IMR-90 (cell line): Measurements from ENCODE around the gene GCDH. TPM values are rescaled to one million over a fixed set of nuclear protein-coding genes. Genes with fewer than 3 reads are reported as not detected.

Experiments used
- ATAC-seq: fragments of 200-7000 bp; cut with Tn5 transposase; 2 replicates; pipeline ENCODE4 v1.9.1; 2020; ENCODE audit warnings: low read depth, mild to moderate bottlenecking, moderate library complexity
- BruUV-seq: library from RNA; stranded (reverse); fragments of 400-500 nt; replicated peaks from 2 replicates; lab custom pipeline; 2021; lab: Mats Ljungman, UMichigan
- CTCF ChIA-PET: fragments of 300-600 bp; formaldehyde crosslinking; extraction: SDS; loops from one replicate; lab custom pipeline; 2021; ENCODE audit warnings: antibody characterized with exemption; lab: Yijun Ruan, JAX
- POLR2A ChIA-PET: fragments of 300-600 bp; sonication (Branson Sonifier 250); formaldehyde crosslinking; loops from one replicate; lab custom pipeline; 2022; ENCODE audit warnings: antibody characterized with exemption; ENCODE audit not compliant: unreplicated experiment; lab: Charles Lee
- DNase-seq: peaks from one replicate; pipeline ENCODE4 v3.0.0; 2013
- H2AFZ ChIP-seq: replicated peaks from 2 replicates; pipeline ENCODE3; 2013; ENCODE audit warnings: low read length, mild to moderate bottlenecking; ENCODE audit not compliant: poor library complexity
- H2AK5ac ChIP-seq: 2 replicates; pipeline ENCODE4 v1.6.1; 2013; ENCODE audit warnings: low read depth, low read length, inconsistent platforms
- H2AK9ac ChIP-seq: replicated peaks from 2 replicates; pipeline ENCODE3; 2013; ENCODE audit warnings: mild to moderate bottlenecking, low read depth, low read length, moderate library complexity; ENCODE audit not compliant: poor library complexity
- H2BK120ac ChIP-seq: 2 replicates; pipeline ENCODE4 v1.6.1; 2013; ENCODE audit warnings: low read depth, low read length, inconsistent platforms
- H2BK15ac ChIP-seq: 3 replicates; pipeline ENCODE4 v1.6.1; 2013; ENCODE audit warnings: low read depth, low read length, inconsistent platforms
- H2BK20ac ChIP-seq: 2 replicates; pipeline ENCODE4 v1.6.1; 2013; ENCODE audit warnings: low read depth, mild to moderate bottlenecking, inconsistent platforms, low read length, moderate library complexity
- H2BK5ac ChIP-seq: 2 replicates; pipeline ENCODE4 v1.6.1; 2013; ENCODE audit warnings: mild to moderate bottlenecking, low read depth, low read length, inconsistent platforms; ENCODE audit not compliant: poor library complexity, severe bottlenecking
- H3K14ac ChIP-seq: replicated peaks from 2 replicates; pipeline ENCODE4 v1.6.1; 2013; ENCODE audit warnings: low read depth, low read length, inconsistent platforms
- H3K18ac ChIP-seq: 2 replicates; pipeline ENCODE4 v1.6.1; 2013; ENCODE audit warnings: low read depth, low read length, control low read depth
- H3K23ac ChIP-seq: 2 replicates; pipeline ENCODE4 v1.6.1; 2013; ENCODE audit warnings: low read depth, low read length, inconsistent platforms
- H3K27ac ChIP-seq: 2 replicates; pipeline ENCODE4 v1.5.1; 2013; ENCODE audit warnings: mild to moderate bottlenecking, control low read depth, low read length; ENCODE audit not compliant: insufficient read depth
- H3K27me3 ChIP-seq: 2 replicates; pipeline ENCODE4 v1.6.1; 2013; ENCODE audit warnings: low read length; ENCODE audit not compliant: control insufficient read depth, insufficient read depth
- H3K36me3 ChIP-seq: 2 replicates; pipeline ENCODE4 v1.6.1; 2013; ENCODE audit warnings: low read length, mixed read lengths; ENCODE audit not compliant: control insufficient read depth, insufficient read depth
- H3K4ac ChIP-seq: 2 replicates; pipeline ENCODE4 v1.6.1; 2013; ENCODE audit warnings: low read depth, low read length, inconsistent platforms
- H3K4me1 ChIP-seq: 2 replicates; pipeline ENCODE4 v1.6.1; 2013; ENCODE audit warnings: low read length, mixed read lengths; ENCODE audit not compliant: control insufficient read depth, insufficient read depth
- H3K4me2 ChIP-seq: 2 replicates; pipeline ENCODE4 v1.6.1; 2013; ENCODE audit warnings: low read depth, mild to moderate bottlenecking, control low read depth, low read length, moderate library complexity
- H3K4me3 ChIP-seq: 2 replicates; pipeline ENCODE4 v1.5.1; 2013; ENCODE audit warnings: low read depth, mild to moderate bottlenecking, control low read depth, low read length, moderate library complexity; ENCODE audit not compliant: insufficient read depth
- H3K56ac ChIP-seq: 2 replicates; pipeline ENCODE4 v1.6.1; 2013; ENCODE audit warnings: low read length, inconsistent platforms; ENCODE audit not compliant: insufficient read depth; ENCODE audit errors: extremely low read depth
- H3K79me1 ChIP-seq, 2 experiments: 2 replicates each; pipeline ENCODE4 v1.6.1; 2013; ENCODE audit warnings: low read length in 2 of 2, inconsistent platforms in 1 of 2, low read depth in 1 of 2
- H3K9ac ChIP-seq: 2 replicates; pipeline ENCODE4 v1.6.1; 2013; ENCODE audit warnings: low read depth, low read length, control low read depth
- H3K9me1 ChIP-seq: 2 replicates; pipeline ENCODE4 v1.6.1; 2013; ENCODE audit warnings: low read length, inconsistent platforms; ENCODE audit not compliant: insufficient read depth
- H3K9me3 ChIP-seq: 2 replicates; pipeline ENCODE4 v1.6.1; 2013; ENCODE audit warnings: low read length; ENCODE audit not compliant: control insufficient read depth, insufficient read depth
- H4K20me1 ChIP-seq: 2 replicates; pipeline ENCODE4 v1.6.1; 2013; ENCODE audit warnings: low read length, inconsistent platforms; ENCODE audit not compliant: insufficient read depth
- H4K5ac ChIP-seq: 2 replicates; pipeline ENCODE4 v1.6.1; 2013; ENCODE audit warnings: mild to moderate bottlenecking, low read depth, low read length, control low read depth
- H4K8ac ChIP-seq, 2 experiments: 2 replicates each; pipeline ENCODE4 v1.6.1; 2013; ENCODE audit warnings: low read depth in 2 of 2, low read length in 2 of 2, control low read depth in 1 of 2, inconsistent platforms in 1 of 2
- H4K91ac ChIP-seq: 2 replicates; pipeline ENCODE4 v1.6.1; 2013; ENCODE audit warnings: low read depth, low read length, inconsistent platforms; ENCODE audit not compliant: insufficient read depth
- BHLHE40 ChIP-seq: fragments of 150-350 bp; IDR thresholded peaks from 2 replicates; pipeline ENCODE4 v1.6.1; 2016; ENCODE audit warnings: mild to moderate bottlenecking, low read depth, low read length
- CEBPB ChIP-seq: IDR thresholded peaks from 2 replicates; pipeline ENCODE4 v1.6.1; 2012; ENCODE audit warnings: low read depth, low read length, improper control_type of control experiment
- CHD1 ChIP-seq: IDR thresholded peaks from 2 replicates; pipeline ENCODE4 v1.6.1; 2012; ENCODE audit warnings: low read depth, low read length, improper control_type of control experiment
- CTCF ChIP-seq: conservative IDR thresholded peaks from 2 replicates; pipeline ENCODE4 v1.5.1; 2012; ENCODE audit warnings: mild to moderate bottlenecking, low read depth, low read length, improper control_type of control experiment
- FOS ChIP-seq: fragments of 150-350 bp; IDR thresholded peaks from 2 replicates; pipeline ENCODE4 v1.6.1; 2016; ENCODE audit warnings: low read depth, low read length
- MAFK ChIP-seq: IDR thresholded peaks from 2 replicates; pipeline ENCODE4 v1.6.1; 2012; ENCODE audit warnings: low read depth, low read length, improper control_type of control experiment
- MAZ ChIP-seq: IDR thresholded peaks from 2 replicates; pipeline ENCODE4 v1.6.1; 2012; ENCODE audit warnings: low read depth, mild to moderate bottlenecking, low read length, improper control_type of control experiment, moderate library complexity, borderline replicate concordance
- NFE2L2 ChIP-seq: fragments of 150-350 bp; IDR thresholded peaks from 2 replicates; pipeline ENCODE4 v1.6.1; 2016; ENCODE audit warnings: low read depth, mild to moderate bottlenecking, low read length
- POLR2A ChIP-seq: IDR thresholded peaks from 2 replicates; pipeline ENCODE4 v1.6.1; 2012; ENCODE audit warnings: mild to moderate bottlenecking, low read depth, low read length
- RAD21 ChIP-seq: IDR thresholded peaks from 2 replicates; pipeline ENCODE4 v1.6.1; 2012; ENCODE audit warnings: low read length, improper control_type of control experiment
- RCOR1 ChIP-seq: IDR thresholded peaks from 2 replicates; pipeline ENCODE4 v1.6.1; 2012; ENCODE audit warnings: mild to moderate bottlenecking, low read length, improper control_type of control experiment; ENCODE audit not compliant: insufficient replicate concordance
- RFX5 ChIP-seq: IDR thresholded peaks from 2 replicates; pipeline ENCODE4 v1.8.0; 2012; ENCODE audit warnings: low read depth, mild to moderate bottlenecking, low read length, moderate library complexity
- SMC3 ChIP-seq: fragments of 150-350 bp; IDR thresholded peaks from 2 replicates; pipeline ENCODE4 v1.6.1; 2016; ENCODE audit warnings: low read depth, mild to moderate bottlenecking, antibody characterized with exemption, low read length, moderate library complexity
- USF2 ChIP-seq: fragments of 150-350 bp; IDR thresholded peaks from 2 replicates; pipeline ENCODE4 v1.6.1; 2017; ENCODE audit warnings: mild to moderate bottlenecking, antibody characterized with exemption, low read length, low read depth
- WGBS, 2 experiments: methylation state at CpG; one replicate each; pipeline versions ENCODE4 v1.1.5 to v1.1.7; 2013; ENCODE audit warnings: missing lambda C conversion rate in 2 of 2; ENCODE audit not compliant: insufficient read length in 1 of 2; ENCODE audit errors: extremely low coverage in 2 of 2; 5-methylcytosine and 5-hydroxymethylcytosine counted together
- dilution Hi-C: fragments of 300-500 bp; cut with HindIII; formaldehyde crosslinking; loops from one replicate; pipeline ENCODE4 v1.14.3; 2018; ENCODE audit warnings: low sequenced_read_pairs; ENCODE audit not compliant: unreplicated experiment
- in situ Hi-C: fragments of 300-500 bp; cut with MboI; formaldehyde crosslinking; loops from 3 replicates; pipeline ENCODE4 v1.14.3; 2019; ENCODE audit warnings: low sequenced_read_pairs, inconsistent platforms, mixed read lengths
- intact Hi-C: fragments of 100-400 bp; cut with micrococcal nuclease; formaldehyde crosslinking; loops from 2 replicates; pipeline ENCODE4 v1.10.0; 2022
- polyA plus RNA-seq, 3 experiments: library from polyadenylated mRNA; depleted of rRNA; stranded (reverse); fragments of >200 nt; gene quantifications; 2 replicates each; pipeline ENCODE4 v1.2.3, GENCODE V29; 2012; ENCODE audit warnings: low replicate concordance in 1 of 3
- total RNA-seq: library from RNA; depleted of rRNA; stranded (reverse); fragments of >200 nt; gene quantifications from 2 replicates; pipeline ENCODE4 v1.2.3, GENCODE V29; 2012

The GCDH gene
- total and polyA plus RNA-seq, 2 of the 4 experiments (the other 2 are of a cell fraction) = 27.7 to 41.6 TPM

GRCh38 chr19:12886651-12886968, 4.3 kb upstream of the GCDH start:
- Histone ChIP-seq H3K27me3 (peaks cover 40% of the 10 kb centered on the region), H3K56ac (no peak overlapping the region), H2AK5ac (no peak overlapping the region), H2BK15ac (no peak overlapping the region), H4K5ac (no peak overlapping the region), H4K8ac (no peak overlapping the region), H3K4me1 (peaks cover 5% of the 10 kb centered on the region), H3K4me3 (no peak overlapping the region), H3K27ac (no peak overlapping the region), H3K23ac (no peak overlapping the region), H3K36me3 (no peaks in the 10 kb centered on the region), H2BK20ac (no peak overlapping the region), H3K9me1 (no peaks in the 10 kb centered on the region), H3K9ac (no peak overlapping the region), H3K18ac (no peak overlapping the region), H2AK9ac (no peak overlapping the region), H2BK120ac (no peak overlapping the region), H4K20me1 (no peaks in the 10 kb centered on the region), H4K91ac (no peak overlapping the region), H3K4me2 (no peak overlapping the region), H3K14ac (no peak overlapping the region), H3K4ac (no peak overlapping the region), H3K79me1 (peaks cover 6% of the 10 kb centered on the region in 2 experiments; a peak in 3 of 4 replicates), H2AFZ (no peak overlapping the region), H3K9me3 (peaks cover 13% of the 10 kb centered on the region), H2BK5ac (no peak overlapping the region)
- POLR2A ChIA-PET = no interaction called here
- intact Hi-C loops = no loop called here
- no TSS peak for BruUV-seq
- dilution Hi-C loops = no loop called here
- ATAC-seq (no peak), DNase-seq (no peak)
- TF ChIP-seq MAFK = no peak
- no peak for TF ChIP-seq MAZ
- no peak for TF ChIP-seq FOS
- TF ChIP-seq RCOR1 = no peak
- TF ChIP-seq CTCF = no peak
- TF ChIP-seq RAD21 = no peak
- TF ChIP-seq SMC3 = no peak
- no peak for TF ChIP-seq NFE2L2
- no peak for TF ChIP-seq USF2
- TF ChIP-seq POLR2A = no peak
- no peak for TF ChIP-seq CHD1
- no peak for TF ChIP-seq RFX5
- no peak for TF ChIP-seq BHLHE40
- no peak for TF ChIP-seq CEBPB
- CTCF ChIA-PET = no interaction called here
- in situ Hi-C loops = no loop called here
- WGBS, 2 experiments = 60% methylated on average over 3 of the region's 5 CpGs; no CpG with 5 or more reads in 1 of the 2 experiments
